BLaER1 treated with 17β-estradiol and CSF1 and Interleukin-3, amounts not matched to agents 10 nM and 100 nM (cell line): ENCODE measurements around the gene OPRPN.

ENCODE experiments used
- H3K27ac ChIP-seq, 11 experiments: shearing (Covaris generic); formaldehyde crosslinking; 2 replicates each; pipeline ENCODE4 v1.8.1; 2022
- H3K27me3 ChIP-seq, 11 experiments: shearing (Covaris generic); formaldehyde crosslinking; 2 replicates each; pipeline ENCODE4 v1.8.1; 2022
- H3K36me3 ChIP-seq, 11 experiments: shearing (Covaris generic); formaldehyde crosslinking; 2 replicates each; pipeline ENCODE4 v1.8.1; 2022
- H3K4me1 ChIP-seq, 10 experiments: shearing (Covaris generic); formaldehyde crosslinking; 2 replicates each; pipeline ENCODE4 v1.8.1; 2022
- H3K4me2 ChIP-seq, 11 experiments: shearing (Covaris generic); formaldehyde crosslinking; 2 replicates each; pipeline ENCODE4 v1.8.1; 2022
- H3K4me3 ChIP-seq, 10 experiments: shearing (Covaris generic); formaldehyde crosslinking; 2 replicates each; pipeline ENCODE4 v1.8.1; 2022
- H3K9ac ChIP-seq, 11 experiments: shearing (Covaris generic); formaldehyde crosslinking; 2 replicates each; pipeline ENCODE4 v1.8.1; 2022
- H3K9me3 ChIP-seq, 11 experiments: shearing (Covaris generic); formaldehyde crosslinking; replicated peaks in 1 of 11; 2 replicates each; pipeline ENCODE4 v1.8.1; 2022
- H4K20me1 ChIP-seq, 11 experiments: shearing (Covaris generic); formaldehyde crosslinking; 2 replicates each; pipeline ENCODE4 v1.8.1; 2022
- Cebpa-rat ChIP-seq, 11 experiments: shearing (Covaris generic); IDR thresholded peaks; 2 replicates each; pipeline ENCODE4 v1.8.1; 2022

Gene OPRPN

DNA sequence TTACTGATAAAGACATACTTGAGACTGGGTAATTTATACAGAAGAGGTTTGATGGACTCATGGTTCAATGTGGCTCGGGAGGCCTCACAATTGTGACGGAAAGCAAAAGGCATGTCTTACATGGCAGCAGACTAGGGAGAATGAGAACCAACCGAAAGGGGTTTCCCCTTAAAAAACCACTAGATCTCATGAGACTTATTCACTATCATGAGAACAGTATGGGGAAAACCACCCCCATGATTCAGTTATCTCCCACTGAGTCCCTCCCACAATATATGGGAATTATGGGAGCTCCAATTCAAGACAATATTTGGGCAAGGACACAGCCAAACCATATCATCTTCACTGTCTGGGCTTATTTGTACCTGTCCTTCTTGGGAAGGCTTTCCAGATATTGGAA is 51.5 kb downstream of the OPRPN start:
- Histone ChIP-seq H3K27ac (no peak overlapping the region), H3K9me3 (peaks cover 0 to 15% (median 6%) of the 10 kb centered on the region in 11 experiments; a peak in 6 of 22 replicates), H3K4me1 (no peaks in the 10 kb centered on the region), H3K4me3 (no peak overlapping the region), H3K36me3 (no peaks in the 10 kb centered on the region), H3K9ac (no peak overlapping the region), H4K20me1 (no peaks in the 10 kb centered on the region), H3K27me3 (no peaks in the 10 kb centered on the region), H3K4me2 (no peak overlapping the region; a peak in 1 of 22 replicates)
- no peak for TF ChIP-seq Cebpa-rat (IDR thresholded peaks at IDR 0.05)

DNA sequence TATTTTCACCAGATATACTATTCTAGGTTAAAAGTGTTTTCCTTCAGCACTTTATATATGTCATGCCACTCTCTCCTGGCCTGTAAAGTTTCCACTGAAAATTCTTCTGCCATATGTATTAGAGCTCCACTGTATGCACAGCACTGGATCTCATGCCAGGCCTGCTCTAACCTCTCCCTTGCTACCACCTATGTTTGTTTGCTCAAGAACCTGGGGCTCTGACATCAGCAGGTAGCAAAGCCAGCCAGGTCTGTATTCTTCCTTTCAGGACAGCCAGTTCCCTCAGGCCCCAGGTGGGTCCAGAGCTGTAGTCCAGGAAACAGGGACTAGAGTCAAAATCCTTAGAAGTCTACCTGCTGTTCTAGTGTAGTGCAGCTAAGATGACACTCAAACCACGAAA is 55.2 kb downstream of the OPRPN start:
- Histone ChIP-seq H3K4me1 (no peaks in the 10 kb centered on the region), H3K27me3 (no peaks in the 10 kb centered on the region)
- TF ChIP-seq Cebpa-rat (IDR thresholded peaks at IDR 0.05), result no peak

More for the DNA sequence above, 55.2 kb downstream of the OPRPN start:
- H4K20me1 ChIP-seq, result no peaks in the 10 kb centered on the region
- H3K9me3 ChIP-seq, result peaks cover 0 to 15% (median 6%) of the 10 kb centered on the region in 11 experiments; a peak in 6 of 22 replicates
- H3K36me3 ChIP-seq, result no peaks in the 10 kb centered on the region
- no peak overlapping the region for H3K4me2 ChIP-seq
- H3K4me3 ChIP-seq, result no peak overlapping the region
- H3K27ac ChIP-seq, result no peak overlapping the region
- H3K9ac ChIP-seq, result no peak overlapping the region
